GM19240 (cell line): Measurements from ENCODE around the gene SLC22A13.
"Not testable (repeated sequence)": the region's sequence is repeated elsewhere in the genome, so short reads cannot be mapped to it uniquely, and the experiment has no call there.

Experiments used
- DNase-seq: peaks from one replicate; pipeline ENCODE4 v3.0.0; 2011; ENCODE audit warnings: low spot score; ENCODE audit not compliant: insufficient read length

Gene SLC22A13

GRCh38 chr3:38297947-38298711 lies 32.5 kb downstream of the SLC22A13 start:
- DNase-seq = no peak

DNA sequence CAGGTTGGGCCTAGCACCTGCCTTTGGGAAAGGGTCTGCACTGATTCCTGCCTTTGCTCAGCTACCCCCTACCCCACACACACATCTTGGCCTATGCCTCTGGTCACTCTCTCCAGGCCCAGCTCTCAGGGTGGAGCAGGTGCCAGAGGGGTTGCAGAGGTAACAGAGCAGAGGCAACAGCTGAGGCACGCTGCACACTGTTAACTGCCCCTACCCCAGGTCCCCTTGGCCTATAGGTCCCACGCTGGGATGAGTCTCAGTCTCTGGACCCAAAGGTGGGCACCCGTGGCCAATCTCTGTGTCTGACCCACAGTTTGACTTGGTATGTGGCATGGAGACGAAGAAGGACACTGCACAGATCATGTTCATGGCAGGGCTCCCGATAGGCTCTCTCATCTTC lies 41.3 kb downstream of the SLC22A13 start:
- DNase-seq = no peak

DNA sequence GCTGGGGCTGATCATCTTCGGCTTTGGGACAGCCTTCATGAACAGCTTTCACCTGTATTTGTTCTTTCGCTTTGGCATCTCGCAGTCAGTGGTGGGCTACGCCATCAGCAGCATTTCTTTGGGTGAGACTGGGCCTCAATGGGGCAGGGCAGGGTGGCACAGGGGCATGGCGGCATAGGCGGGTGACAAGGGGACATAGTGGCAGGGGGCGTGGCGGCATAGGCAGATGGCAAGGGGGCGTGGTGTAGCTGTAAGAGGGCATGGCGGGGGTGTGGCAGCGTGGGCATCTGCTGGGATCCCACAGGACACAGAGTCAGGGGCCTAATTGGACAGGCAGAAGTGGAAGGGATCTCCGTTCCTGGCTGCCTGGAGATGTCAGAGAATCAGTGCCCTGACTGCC lies 42.0 kb downstream of the SLC22A13 start:
- no peak for DNase-seq

DNA sequence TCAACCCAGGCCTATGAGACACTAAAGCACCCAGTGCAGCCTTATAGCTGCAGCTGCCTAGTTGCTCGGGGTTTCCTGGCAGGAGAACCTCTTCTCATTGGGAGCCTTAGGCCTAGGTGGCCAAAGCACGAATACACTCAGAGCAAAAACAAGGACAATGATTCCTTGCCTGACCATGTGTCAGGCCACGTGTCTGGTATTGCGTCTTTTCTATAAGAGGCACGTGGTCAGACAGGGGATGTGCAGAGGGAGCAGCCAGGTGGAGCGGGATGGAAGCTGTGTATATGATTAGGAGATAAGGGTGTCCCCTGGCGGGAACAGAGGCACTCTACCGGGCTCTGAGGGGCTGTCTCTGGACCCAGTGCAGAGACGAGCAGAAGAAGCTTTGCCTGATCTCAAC lies 42.8 kb downstream of the SLC22A13 start:
- DNase-seq = no peak

DNA sequence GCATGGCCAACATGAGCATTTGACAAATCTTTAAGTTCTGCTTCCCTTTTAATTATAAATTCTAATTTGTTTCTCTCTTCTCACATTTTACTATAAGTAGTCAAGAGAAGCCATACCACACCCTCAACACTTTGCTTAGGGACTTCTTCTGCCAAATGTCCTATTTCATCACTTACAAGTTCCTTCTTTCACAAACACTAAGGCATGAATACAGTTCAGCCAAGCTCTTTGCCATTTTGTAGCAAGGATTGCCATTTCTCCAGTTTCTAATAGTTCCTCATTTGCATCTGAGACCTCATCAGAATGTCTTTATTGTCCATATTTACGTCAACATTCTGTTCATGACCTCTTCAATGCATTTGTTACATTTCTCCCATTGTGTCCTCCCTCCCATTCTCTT lies 45.9 kb downstream of the SLC22A13 start:
- DNase-seq = no peak

- DNase-seq = no peak
Observed at GRCh38 chr3:38311941-38312340, 46.3 kb downstream of the SLC22A13 start.

DNA sequence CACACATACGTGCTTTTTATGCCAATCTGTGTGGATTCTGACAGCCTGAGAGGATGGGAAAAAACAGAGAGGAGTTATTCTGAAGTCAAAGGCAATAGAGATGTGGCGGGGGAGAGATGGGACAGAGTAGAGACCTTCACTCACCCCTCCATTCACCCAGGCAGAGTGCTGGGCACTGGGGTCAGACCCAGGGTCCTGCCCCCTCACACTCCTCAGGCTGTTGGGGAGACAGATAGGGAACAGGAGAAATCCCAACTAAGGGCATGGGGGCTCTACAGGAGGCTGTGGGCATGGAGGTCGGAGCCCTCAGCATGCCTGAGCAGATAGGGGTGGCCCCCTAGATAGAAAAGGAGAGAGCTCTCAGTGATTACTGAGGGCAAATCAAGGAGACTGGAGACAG lies 46.7 kb downstream of the SLC22A13 start:
- DNase-seq = no peak

DNA sequence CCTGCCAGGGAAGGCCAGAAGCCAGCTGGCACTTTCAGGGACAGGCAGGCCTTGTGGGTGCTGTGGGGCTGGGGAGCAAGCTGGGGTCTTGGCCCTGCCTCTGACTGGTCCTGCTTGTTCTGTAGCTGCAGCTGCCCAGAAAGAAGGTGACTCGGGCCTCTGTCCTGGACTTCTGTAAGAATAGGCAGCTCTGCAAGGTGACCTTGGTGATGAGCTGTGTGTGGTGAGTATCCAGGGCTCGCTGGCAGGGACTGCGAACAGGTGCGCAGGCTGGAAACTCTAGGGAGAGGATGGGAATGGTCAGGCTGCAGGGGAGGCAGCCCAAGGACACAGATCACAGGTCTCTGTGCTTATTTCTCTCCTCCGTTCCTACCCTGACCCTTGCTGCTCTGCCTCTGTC lies 47.7 kb downstream of the SLC22A13 start:
- DNase-seq = no peak

DNA sequence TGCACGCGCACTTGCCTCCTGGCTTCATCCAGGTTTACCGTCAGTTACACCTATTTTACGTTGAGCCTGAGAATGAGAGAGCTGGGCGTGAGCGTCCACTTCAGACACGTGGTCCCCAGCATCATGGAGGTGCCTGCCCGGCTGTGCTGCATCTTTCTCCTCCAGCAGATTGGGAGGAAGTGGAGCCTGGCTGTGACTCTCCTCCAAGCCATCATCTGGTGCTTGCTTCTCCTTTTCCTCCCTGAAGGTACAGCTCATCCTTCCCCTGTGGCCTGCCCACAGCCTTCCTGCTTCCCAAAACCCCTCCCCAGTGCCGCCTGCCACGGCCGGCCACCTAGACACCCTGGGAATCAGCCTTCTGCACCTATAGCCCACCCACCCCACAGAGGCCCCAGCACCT lies 48.1 kb downstream of the SLC22A13 start:
- no peak for DNase-seq

DNA sequence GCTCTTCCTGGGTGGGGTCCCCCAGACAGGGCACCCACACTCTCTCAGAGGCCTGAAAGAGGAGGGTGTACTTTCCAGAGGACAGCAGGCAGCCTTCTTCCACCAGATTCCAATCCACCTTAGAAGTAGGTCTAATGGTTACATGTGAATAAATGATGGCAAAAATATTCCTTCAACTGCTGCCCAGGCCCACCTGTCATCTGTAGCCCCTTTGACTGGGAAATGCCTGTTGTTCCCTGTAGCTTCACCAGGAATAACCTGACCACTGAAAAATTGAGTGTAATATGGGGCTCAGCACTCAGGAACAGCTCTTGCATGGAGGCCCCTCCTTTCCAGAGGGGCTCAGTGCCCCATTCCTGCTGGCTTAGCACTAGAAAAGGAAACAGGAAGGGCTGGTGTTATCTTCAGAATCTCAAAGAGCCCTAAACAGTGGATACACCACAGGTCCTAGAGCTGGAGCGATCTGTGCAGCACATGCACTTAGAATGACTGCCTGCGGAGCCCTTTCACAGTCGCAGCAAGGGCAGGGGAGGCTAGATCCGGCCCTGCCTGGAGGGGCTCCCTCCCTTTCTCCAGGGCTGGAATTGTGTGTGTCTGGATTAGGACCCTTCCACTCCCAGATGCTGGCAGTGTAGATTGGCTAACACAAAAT lies 48.6 kb downstream of the SLC22A13 start:
- DNase-seq = no peak

GRCh38 chr3:38314764-38315487 lies 49.3 kb downstream of the SLC22A13 start:
- no peak for DNase-seq

GRCh38 chr3:38315488-38316230 lies 50.0 kb downstream of the SLC22A13 start:
- no peak for DNase-seq

DNA sequence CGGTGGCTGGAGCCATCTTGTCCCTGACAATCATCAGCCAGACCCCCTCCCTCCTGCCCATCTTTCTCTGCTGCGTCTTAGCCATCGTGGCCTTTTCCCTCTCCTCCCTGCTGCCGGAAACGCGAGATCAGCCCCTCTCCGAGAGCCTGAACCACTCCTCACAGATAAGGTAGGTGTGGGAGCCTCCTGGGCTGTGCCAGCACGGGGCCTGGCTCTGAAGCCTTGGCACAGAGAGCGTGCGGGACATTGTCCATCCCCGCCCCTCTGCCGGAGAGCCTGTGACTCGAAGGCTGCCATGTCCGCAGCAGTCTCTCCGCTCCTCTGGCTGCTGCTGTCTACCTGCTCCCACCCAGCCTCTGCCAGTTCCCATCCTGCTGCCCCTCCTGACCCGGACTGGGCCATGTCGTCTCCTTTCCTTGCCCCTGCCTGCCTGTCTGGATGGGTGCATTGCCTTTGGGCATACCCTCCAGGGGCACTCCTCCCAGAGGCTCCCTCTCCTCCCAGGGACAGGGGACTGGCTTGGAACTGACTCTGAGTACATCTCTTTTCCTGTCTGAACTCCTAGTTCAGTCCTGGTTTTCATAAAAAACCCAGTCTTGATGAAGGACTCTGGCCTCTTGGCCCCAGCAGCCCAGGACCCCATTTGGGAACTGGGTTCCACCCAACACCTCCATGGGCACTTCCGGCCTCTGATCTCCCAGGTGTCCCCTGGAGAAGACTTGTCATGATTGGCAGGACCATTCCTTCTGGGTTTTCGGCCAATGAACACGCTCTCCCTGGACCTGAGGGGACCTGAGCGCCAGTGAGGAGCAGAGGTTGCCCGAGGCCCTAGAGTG lies 51.0 kb downstream of the SLC22A13 start:
- no peak for DNase-seq

DNA sequence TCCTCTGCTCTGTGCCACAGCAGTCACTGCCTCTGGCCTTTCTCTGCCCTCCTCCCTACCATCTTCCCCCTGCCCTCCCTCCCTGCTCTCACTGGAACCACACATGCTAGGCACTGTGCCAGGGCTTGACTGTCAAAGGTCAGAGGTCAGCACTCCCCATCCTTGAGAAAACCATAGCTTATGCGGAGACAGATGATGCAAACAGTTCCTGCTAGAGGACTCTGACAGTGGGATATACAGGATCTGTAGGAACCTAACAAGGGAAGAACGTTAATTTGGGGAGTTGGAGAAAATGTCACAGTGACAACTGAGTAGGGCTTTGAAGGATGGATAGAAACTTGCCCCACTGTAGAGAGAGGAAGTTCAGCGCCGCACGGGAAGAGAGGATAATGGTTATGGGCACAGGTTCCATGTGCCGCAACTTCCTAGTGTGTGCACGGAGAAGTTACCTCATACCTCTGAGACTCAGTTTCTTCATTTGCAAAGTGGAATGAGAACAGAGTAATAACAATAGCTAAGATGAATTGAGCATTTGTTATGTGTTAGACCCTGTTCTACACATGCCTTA lies 51.7 kb downstream of the SLC22A13 start:
- DNase-seq = no peak

DNA sequence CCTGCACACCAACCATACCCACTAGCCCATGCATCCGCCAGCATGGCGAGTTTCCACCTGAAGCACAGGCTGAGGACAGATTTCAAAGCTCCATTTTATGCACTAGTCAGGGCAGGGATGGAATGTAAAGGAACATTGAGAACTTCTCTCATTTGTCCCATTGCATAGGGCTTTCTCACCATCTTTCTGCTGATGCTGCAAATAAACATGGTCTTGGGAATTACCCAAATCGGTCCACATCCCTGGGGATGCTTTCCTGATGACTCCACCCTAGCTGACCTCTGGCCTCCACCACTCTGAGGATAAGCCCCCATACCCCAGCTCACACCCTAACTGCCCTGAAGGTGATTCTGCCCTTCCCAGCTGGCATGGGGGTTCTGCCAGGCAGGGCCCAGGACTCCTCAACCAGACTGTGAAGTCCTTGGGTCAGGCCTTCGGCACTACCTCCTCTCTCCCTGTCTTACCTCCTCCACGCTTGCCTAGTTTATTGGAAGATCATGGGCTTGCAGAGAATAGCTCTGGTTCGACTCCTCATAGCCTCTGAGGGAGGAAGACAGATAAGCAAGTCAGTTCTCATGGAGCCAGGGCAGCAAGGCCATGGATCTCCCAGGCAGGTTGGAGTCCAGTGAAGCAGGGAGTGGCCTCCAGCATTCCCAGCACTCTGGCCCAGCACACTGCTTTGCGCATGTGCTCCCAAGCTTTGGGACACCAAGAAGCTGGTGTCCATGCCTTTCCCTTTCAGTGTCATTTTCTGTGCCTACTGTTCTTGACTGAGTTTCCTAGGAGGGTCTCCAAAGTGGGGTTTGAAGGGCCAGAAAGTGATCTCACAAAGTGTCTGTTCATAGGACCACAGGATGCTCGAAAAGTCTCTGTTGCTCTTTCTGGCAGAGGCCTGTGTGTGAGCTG lies 53.4 kb downstream of the SLC22A13 start:
- no peak for DNase-seq

DNA sequence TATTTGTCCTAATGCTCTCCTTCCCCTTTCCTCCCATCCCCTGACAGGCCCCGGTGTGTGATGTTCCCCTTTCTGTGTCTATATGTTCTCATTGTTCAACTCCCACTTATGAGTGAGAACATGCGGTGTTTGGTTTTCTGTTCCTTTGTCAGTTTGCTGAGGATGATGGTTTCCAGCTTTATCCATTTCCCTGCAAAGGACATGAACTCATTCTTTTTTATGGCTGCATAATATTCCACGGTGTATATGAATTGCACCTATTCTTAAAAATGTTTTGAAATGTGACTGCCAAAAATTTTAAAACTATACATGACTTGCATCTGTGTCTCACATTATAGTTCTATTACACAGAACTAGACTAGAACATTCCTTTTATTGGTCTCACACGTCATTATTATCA lies 55.0 kb downstream of the SLC22A13 start:
- not testable (repeated sequence) for DNase-seq

GRCh38 chr3:38323060-38323459 lies 57.4 kb downstream of the SLC22A13 start:
- DNase-seq = no peak

DNA sequence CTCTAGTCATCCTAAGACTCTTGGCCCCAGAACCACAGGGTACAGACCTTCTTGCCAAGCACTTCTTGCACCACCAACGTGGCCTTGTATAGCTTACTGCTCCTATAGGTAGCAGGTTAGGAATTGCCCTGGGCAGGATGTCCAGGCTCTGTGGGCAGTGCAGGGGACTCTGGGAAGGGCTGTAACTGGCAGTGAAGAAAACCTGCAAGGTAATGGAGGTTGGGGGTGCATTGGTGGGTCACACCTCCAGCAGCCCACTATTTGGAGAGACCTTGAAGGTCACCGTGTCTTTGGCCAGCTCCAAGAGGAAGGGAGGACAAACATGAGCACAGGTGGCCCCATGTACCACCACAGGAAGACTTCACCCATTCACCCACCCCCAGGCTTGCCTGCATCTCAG lies 59.6 kb downstream of the SLC22A13 start:
- no peak for DNase-seq

DNA sequence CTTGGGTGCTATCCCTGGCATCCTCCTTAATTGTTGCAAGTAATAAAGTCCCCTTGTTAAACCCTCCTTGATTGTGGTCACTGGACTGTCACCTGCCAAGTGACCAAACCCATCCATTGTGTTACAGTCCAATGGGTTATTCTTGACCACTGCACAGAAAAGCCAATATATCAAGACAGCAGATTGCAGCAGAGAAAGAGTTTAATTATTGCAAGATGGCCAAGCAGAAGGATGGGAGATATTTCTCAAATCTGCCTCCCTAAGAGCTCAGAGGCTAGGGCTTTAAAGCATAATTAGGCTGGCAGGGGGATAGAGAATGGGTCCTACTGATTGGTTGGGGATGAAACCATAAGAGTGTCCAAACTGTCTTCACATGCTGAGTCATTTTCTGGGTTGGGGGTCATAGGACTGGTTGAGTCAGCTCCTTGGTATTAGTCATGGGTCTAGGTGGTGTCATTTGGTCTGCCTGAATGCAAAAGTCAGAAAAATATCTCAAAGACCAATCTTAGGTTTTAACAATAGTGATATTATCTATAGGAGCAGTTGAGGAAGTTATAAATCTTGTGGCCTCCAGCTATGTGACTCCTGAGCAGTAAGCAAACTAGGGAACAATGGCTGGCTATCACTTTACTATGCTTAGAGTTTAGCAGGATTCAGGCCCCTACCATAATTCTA lies 61.9 kb downstream of the SLC22A13 start:
- no peak for DNase-seq
